Stimulated activated CD4-positive, alpha-beta T cell treated with anti-CD3 and anti-CD28 coated beads, TNF-alpha, amount 100 ng/mL, for 48 hours (primary cell): ENCODE results near the gene CCNDBP1.
"Not testable (repeated sequence)": the region's sequence is repeated elsewhere in the genome, so short reads cannot be mapped to it uniquely, and the experiment has no call there.

Experiments
- DNase-seq, 3 donors: peaks; one replicate each; pipeline ENCODE4 v3.0.0-alpha.2; 2020; ENCODE audit warnings: low read depth in 3 of 3

CCNDBP1 gene, protein sequence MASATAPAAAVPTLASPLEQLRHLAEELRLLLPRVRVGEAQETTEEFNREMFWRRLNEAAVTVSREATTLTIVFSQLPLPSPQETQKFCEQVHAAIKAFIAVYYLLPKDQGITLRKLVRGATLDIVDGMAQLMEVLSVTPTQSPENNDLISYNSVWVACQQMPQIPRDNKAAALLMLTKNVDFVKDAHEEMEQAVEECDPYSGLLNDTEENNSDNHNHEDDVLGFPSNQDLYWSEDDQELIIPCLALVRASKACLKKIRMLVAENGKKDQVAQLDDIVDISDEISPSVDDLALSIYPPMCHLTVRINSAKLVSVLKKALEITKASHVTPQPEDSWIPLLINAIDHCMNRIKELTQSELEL

DNA sequence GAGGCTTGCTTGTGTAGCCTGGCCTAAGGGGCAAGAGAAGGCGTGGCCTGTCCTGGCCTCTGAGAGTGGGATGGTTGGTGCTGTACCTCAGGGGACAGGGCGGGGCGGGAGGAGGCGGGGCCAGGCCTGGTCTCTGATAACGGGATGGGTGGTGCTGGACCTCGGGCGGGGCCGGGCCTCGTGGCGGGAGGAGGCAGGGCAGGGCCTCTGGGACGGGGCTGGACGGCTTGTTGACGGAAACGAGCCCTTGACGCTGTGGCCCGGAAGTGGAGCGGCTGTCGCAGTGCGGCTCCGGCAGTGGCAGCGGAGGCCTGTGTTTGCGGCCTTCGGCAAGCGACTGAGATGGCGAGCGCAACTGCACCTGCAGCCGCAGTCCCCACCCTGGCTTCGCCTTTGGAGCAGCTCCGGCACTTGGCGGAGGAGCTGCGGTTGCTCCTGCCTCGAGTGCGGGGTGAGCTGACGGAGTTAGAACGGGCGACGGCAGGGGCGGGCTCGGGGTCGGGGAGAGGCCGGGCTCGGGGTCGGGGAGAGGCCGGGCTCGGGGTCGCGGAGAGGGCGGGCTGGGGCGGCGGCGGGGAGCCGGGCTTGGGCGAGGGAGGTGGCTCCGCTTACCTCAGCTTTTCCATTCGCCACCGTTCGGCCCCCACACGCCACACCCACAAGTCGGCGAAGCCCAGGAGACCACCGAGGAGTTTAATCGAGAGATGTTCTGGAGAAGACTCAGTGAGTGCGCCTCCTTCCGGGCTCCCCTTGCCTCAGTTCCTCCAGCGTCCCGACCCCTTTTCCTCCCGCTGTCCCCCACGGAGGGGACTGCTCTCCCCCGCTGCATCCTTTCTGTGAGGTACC, at the start of gene CCNDBP1:
CCNDBP1 (plus strand) TSS at position 247 of the 846 bp plus-strand sequence; CDS start at position 343, 96 bp downstream.
- DNase-seq, result peak; percentile 82 to 94 (median 85)

- DNase-seq, result no peak
Measured at GRCh38 chr15:43143203-43143941, 41.8 kb upstream of the CCNDBP1 start.

DNA sequence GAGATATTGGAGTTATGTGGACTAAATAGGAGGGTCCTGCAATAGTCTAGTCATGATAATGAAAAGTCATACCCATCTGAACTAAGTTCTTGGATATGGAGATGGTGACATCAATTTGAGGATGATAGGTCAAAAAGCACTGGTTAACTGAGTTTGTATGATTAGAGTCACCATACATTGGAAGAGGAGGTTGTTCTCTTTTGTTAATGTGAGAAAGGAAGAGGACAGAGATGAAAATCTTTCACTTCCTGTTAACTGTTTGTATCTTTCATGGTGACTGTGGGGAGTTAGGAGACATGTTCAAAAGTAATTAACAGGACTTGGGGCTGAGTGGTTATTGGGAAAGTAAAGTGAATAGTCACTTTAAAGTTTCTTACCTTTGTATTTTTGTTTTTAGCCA, 40.7 kb upstream of the CCNDBP1 start:
- no peak for DNase-seq

DNA sequence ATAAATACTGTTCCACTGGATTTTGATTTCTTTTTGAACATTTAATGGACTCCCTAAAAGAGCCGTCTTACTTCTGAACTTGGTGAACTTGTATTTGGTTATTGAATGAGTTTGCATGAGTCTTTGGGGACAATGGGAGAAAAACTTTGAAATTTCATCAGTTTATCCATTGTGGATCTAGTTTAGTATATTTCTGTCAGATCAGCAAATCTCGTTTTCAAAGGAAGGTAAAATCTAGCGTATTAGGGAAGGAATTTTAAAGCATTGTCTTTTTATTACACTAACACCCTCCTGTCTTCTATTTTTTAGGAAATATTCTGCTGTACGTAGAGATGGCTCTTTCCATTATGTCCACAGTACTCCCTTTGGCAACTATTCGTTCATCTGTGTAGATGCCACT, 39.0 kb upstream of the CCNDBP1 start:
- DNase-seq, result no peak

- no peak for DNase-seq
Measured at GRCh38 chr15:43150191-43150929, 34.8 kb upstream of the CCNDBP1 start.

DNA sequence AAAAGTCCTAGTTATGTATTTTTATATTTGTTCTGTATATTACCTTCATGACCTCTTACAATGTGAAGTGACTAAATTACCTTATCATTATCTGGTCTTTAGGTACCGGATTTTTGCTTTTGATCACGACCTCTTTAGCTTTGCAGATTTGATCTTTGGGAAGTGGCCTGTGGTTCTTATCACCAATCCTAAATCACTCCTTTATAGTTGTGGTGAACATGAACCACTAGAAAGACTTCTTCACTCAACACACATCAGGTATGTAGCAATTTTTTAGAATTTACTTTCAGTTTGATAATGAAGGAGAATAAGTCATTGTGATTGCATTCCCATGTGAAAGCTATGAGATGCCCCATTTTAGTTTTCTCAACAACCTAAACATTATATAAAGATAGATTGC, 33.5 kb upstream of the CCNDBP1 start:
- DNase-seq, result no peak

DNA sequence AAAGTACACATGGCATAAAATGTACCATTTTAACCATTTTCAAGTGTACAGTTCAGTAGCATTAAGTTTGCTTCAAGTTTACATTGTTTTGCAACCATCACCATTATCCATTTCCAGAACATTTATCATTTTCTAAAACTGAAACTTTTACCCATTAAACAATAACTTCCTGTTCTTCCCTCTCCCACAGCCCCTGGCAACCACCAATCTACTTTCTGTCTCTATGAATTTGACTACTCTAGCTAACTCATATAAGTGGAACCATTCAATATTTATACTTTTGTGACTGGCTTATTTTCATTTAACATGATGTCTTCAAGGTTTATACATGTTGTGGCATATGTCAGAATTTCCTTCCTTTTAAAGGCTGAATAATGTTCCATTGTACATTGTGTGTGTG, 31.9 kb upstream of the CCNDBP1 start:
- DNase-seq, result no peak

- DNase-seq, result no peak
Measured at GRCh38 chr15:43165801-43166325, 19.3 kb upstream of the CCNDBP1 start.

DNA sequence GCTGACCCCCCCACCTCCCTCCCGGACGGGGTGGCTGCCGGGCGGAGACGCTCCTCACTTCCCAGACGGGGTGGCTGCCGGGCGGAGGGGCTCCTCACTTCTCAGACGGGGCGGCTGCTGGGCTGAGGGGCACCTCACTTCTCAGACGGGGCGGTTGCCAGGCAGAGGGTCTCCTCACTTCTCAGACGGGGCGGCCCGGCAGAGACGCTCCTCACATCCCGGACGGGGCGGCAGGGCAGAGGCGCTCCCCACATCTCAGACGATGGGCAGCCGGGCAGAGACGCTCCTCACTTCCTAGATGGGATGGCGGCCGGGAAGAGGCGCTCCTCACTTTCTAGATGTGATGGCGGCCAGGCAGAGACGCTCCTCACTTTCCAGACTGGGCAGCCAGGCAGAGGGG, 17.9 kb upstream of the CCNDBP1 start:
- not testable (repeated sequence) for DNase-seq

- no peak for DNase-seq
Measured at GRCh38 chr15:43168192-43169107, 16.8 kb upstream of the CCNDBP1 start.

DNA sequence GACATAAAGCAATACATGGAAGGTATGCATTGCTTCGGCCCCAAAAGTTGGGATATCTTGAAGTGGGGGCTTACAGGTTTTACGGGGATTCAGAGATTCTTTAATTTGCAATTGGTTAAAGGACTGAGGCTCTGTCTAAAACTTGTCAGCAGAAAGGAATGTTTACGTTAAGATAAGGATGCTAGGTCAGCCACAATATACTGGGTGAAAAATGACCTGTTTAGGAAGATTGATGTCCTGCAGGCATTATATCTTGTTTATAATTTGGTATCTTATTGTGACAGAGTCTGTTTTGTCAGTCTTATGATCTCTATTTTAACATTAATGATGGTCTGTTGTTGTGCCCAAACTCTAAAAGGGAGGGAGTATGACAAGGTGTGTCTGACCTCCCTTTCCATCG, 15.3 kb upstream of the CCNDBP1 start:
- DNase-seq, result no peak

- DNase-seq, result not testable (repeated sequence)
Measured at GRCh38 chr15:43175656-43176309, 9.4 kb upstream of the CCNDBP1 start.

DNA sequence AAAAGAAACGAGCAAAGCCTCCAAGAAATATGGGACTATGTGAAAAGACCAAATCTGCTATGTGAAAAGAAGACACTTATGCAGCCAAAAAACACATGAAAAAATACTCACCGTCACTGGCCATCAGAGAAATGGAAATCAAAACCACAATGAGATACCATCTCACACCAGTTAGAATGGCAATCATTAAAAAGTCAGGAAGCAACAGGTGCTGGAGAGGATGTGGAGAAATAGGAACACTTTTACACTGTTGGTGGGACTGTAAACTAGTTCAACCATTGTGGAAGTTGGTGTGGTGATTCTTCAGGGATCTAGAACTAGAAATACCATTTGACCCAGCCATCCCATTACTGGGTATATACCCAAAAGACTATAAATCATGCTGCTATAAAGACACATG, 8.1 kb upstream of the CCNDBP1 start:
- DNase-seq, result not testable (repeated sequence)

DNA sequence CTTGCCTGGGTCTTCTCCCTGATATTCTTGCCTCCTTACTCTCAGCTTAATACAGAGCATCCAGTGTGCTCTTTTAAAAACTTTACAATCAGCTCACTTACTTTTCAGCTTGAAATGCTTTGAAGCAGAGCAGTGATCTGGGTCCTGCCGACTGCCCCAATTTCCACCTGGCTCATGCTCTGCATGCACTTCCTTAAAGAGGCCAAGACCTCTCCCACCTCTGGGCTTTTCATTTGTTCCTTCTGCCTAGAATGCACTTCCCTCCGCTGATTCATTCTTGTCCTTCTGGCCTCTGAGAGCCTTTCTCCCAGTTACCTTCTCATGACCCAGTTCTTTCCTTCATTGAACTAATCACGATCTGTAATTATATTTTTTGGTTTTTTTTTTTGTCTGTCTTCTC, 1.9 kb upstream of the CCNDBP1 start:
- no peak for DNase-seq

DNA sequence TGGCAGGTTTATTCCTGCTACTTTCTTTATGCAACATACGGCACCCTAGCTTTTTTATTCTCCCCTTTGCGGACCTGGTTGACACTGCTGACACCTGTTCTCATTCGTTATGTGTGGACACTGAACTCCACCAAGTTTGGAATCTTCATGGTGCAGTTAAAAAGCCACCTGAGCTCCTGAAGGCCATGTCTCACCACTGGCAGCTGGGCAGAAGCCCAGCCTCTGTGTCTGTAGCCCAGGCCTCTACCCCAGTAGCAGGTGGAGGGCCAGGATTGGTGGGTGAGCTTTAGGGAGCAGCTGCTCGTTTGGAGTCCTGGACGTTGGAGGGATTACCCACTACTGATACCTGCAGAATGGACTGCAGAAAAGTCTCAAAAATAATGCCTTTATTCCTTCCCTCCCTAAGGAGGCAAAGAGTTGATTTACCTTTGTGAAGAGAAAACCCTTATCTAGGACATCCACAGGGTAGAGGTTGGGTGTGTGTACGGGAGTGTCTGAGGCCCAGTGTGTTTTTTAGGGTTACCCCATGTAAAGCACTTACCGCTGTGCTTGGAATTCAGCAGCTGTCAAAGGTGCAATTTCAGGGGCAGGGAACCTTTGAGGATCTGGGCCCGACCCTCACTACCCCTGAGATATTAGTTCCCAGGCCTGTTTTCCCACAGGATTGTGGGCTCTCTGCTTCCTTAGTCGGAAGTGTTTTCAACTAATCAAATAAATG, 637 bp upstream of the CCNDBP1 start:
- no peak for DNase-seq

DNA sequence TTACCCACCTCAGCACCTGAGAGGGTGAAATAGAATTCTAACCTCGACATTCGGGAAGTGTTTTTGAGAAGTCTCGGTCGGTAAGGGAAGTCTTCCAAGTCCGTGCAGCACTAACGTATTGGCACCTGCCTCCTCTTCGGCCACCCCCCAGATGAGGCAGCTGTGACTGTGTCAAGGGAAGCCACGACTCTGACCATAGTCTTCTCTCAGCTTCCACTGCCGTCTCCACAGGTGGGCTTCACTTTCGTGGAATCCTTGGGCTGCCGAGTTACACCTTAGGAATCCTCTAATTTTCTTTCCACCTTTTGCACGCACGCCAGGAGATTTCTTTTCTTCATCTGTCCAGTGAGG, 775 bp downstream of the CCNDBP1 start:
- DNase-seq, result peak in 1 of 3 donors; percentile 32

GRCh38 chr15:43187544-43188155, 2.4 kb downstream of the CCNDBP1 start:
- no peak for DNase-seq

GRCh38 chr15:43189296-43189695, 4.1 kb downstream of the CCNDBP1 start:
- no peak for DNase-seq

DNA sequence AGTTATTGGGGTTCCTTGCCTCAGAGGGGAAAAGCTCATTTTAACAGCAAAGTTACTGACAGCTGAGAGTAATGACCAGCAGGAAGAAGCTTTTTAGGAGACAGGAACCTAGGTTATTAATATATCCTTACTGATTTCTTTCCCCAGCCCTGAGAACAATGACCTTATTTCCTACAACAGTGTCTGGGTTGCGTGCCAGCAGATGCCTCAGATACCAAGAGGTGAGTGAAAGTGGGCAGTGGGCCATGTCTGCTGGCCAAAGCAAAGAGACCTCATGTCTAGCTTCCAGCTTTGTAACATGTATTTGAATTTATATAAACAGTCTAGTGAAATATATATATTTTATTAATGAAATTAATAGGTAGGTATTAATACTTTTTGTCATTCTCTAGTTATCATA, 5.0 kb downstream of the CCNDBP1 start:
- no peak for DNase-seq
